ENCODE measurements around the gene MVK.

The MVK gene

DNA sequence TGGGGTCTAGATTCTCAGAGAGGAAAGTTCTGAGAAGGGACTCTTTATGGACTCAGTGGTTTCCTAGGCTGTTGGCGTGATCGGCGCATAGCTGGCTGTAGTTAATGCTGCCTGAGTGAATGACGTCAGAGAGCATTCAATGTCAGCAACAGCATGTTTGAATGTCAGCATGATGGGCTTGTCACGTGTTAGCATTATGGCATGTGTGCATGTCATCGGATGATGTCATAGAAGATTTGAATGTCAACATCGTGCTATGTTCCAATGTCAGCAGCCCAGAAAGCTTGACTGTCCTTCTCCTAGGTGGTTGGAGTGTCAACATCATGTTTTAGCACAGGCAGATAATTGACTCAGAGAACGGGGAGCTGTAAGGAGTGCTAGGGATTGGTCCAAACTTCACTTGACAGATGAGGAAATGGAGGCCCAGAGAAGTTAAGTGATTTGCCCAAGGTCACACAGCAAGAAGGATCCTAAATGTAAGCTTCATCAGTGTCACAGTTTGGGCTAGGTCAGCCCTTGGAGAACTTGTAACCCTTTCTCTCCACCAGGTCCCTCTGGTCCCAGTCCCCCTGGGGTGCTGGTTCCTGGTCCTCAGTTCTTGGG is 45.5 kb downstream of the MVK start:
- TF ChIP-seq CTCF (IDR thresholded peaks at IDR 0.05; ENCODE audit: low read length) (no peak), EZH2 (IDR thresholded peaks at IDR 0.05; ENCODE audit: borderline replicate concordance, low read length) (no peak)
- H3K27ac ChIP-seq (ENCODE audit: low read depth, low read length, poor library complexity, severe bottlenecking), result no peak overlapping the region

DNA sequence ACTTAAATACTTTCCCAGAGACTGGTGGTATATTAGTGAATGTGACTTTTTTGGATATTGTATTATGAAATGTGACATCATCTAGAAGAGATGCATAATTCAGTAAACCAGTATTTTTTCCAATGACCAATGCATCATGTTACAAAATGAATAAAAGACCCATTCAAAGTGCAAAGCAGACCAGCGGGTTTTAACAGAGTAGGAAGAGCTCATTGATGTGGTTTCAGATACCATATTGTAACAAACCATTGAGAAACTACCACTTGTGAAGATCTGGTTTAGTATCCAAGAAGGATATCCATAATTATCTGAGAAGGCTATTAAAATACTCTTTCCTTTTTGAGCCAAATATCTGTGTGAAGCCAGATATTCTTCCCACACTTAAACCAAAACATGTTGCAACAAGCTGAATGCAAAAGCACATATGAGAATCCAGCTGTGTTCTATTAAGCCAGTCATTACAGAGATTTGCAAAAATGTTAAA is 47.7 kb downstream of the MVK start:
- Histone ChIP-seq H3K27me3 (ENCODE audit: insufficient read depth, low read length) (no peaks in the 10 kb centered on the region), H3K4me3 (ENCODE audit: low read depth, low read length, poor library complexity, severe bottlenecking) (no peak overlapping the region)

More for the DNA sequence above, 45.5 kb downstream of the MVK start:
- no peaks in the 10 kb centered on the region for H3K79me2 ChIP-seq (ENCODE audit: insufficient read depth, low read length)
- no peaks in the 10 kb centered on the region for H4K20me1 ChIP-seq (ENCODE audit: insufficient read depth, low read length)
- H3K4me3 ChIP-seq (ENCODE audit: low read depth, low read length, poor library complexity, severe bottlenecking), result no peak overlapping the region
- H3K27me3 ChIP-seq (ENCODE audit: insufficient read depth, low read length), result no peaks in the 10 kb centered on the region
- no peak overlapping the region for H3K9ac ChIP-seq (ENCODE audit: low read length)
- no peak overlapping the region for H2AFZ ChIP-seq (ENCODE audit: low read length)
- no peaks in the 10 kb centered on the region for H3F3A ChIP-seq (ENCODE audit: insufficient read depth, low read length)
- H3K9me3 ChIP-seq (ENCODE audit: low read length), result no peaks in the 10 kb centered on the region
- no peak overlapping the region for H3K4me2 ChIP-seq (ENCODE audit: low read length)
- H3K36me3 ChIP-seq (ENCODE audit: insufficient read depth, low read length), result no peaks in the 10 kb centered on the region
- H3K4me1 ChIP-seq (ENCODE audit: insufficient read depth, low read length, severe bottlenecking), result no peaks in the 10 kb centered on the region
- H3K9me2 ChIP-seq (ENCODE audit: low read depth, low read length), result no peaks in the 10 kb centered on the region

GRCh38 chr12:109621901-109622364 is 48.3 kb downstream of the MVK start:
- TF ChIP-seq CTCF (IDR thresholded peaks at IDR 0.05; ENCODE audit: low read length) (no peak), EZH2 (IDR thresholded peaks at IDR 0.05; ENCODE audit: borderline replicate concordance, low read length) (no peak)
- Histone ChIP-seq H3K9ac (ENCODE audit: low read length) (no peak overlapping the region), H3K27me3 (ENCODE audit: insufficient read depth, low read length) (no peaks in the 10 kb centered on the region), H3K9me2 (ENCODE audit: low read depth, low read length) (no peaks in the 10 kb centered on the region), H3K9me3 (ENCODE audit: low read length) (no peaks in the 10 kb centered on the region), H4K20me1 (ENCODE audit: insufficient read depth, low read length) (no peaks in the 10 kb centered on the region), H3K4me2 (ENCODE audit: low read length) (no peak overlapping the region), H2AFZ (ENCODE audit: low read length) (no peak overlapping the region), H3K27ac (ENCODE audit: low read depth, low read length, poor library complexity, severe bottlenecking) (no peak overlapping the region), H3K36me3 (ENCODE audit: insufficient read depth, low read length) (no peaks in the 10 kb centered on the region), H3K4me1 (ENCODE audit: insufficient read depth, low read length, severe bottlenecking) (no peaks in the 10 kb centered on the region), H3F3A (ENCODE audit: insufficient read depth, low read length) (no peaks in the 10 kb centered on the region), H3K4me3 (ENCODE audit: low read depth, low read length, poor library complexity, severe bottlenecking) (no peak overlapping the region), H3K79me2 (ENCODE audit: insufficient read depth, low read length) (no peaks in the 10 kb centered on the region)

More for the DNA sequence above, 47.7 kb downstream of the MVK start:
- H3K4me2 ChIP-seq (ENCODE audit: low read length), result no peak overlapping the region
- no peaks in the 10 kb centered on the region for H3K79me2 ChIP-seq (ENCODE audit: insufficient read depth, low read length)
- no peaks in the 10 kb centered on the region for H3F3A ChIP-seq (ENCODE audit: insufficient read depth, low read length)
- TF ChIP-seq CTCF (IDR thresholded peaks at IDR 0.05; ENCODE audit: low read length) (no peak), EZH2 (IDR thresholded peaks at IDR 0.05; ENCODE audit: borderline replicate concordance, low read length) (no peak)
- no peaks in the 10 kb centered on the region for H4K20me1 ChIP-seq (ENCODE audit: insufficient read depth, low read length)
- H3K9me2 ChIP-seq (ENCODE audit: low read depth, low read length), result no peaks in the 10 kb centered on the region
- no peaks in the 10 kb centered on the region for H3K36me3 ChIP-seq (ENCODE audit: insufficient read depth, low read length)
- H3K27ac ChIP-seq (ENCODE audit: low read depth, low read length, poor library complexity, severe bottlenecking), result no peak overlapping the region
- no peaks in the 10 kb centered on the region for H3K9me3 ChIP-seq (ENCODE audit: low read length)
- H2AFZ ChIP-seq (ENCODE audit: low read length), result no peak overlapping the region
- H3K4me1 ChIP-seq (ENCODE audit: insufficient read depth, low read length, severe bottlenecking), result no peaks in the 10 kb centered on the region
- no peak overlapping the region for H3K9ac ChIP-seq (ENCODE audit: low read length)

All from OCI-LY1 (cell line).